ENCODE results near the gene SEPTIN8. TPM values are rescaled to one million over a fixed set of nuclear protein-coding genes. Genes with fewer than 3 reads are reported as not detected.

SEPTIN8 gene
- total and polyA plus RNA-seq, 10 donors: 6.1 to 29.8 (median 17.9) TPM

GRCh38 chr5:132819468-132819867 is 42.4 kb upstream of the SEPTIN8 start:
- peak overlapping the region in 3 of 8 donors; percentile 15 to 22 (median 20) for H3K4me3 ChIP-seq
- TF ChIP-seq, protein P1, sequence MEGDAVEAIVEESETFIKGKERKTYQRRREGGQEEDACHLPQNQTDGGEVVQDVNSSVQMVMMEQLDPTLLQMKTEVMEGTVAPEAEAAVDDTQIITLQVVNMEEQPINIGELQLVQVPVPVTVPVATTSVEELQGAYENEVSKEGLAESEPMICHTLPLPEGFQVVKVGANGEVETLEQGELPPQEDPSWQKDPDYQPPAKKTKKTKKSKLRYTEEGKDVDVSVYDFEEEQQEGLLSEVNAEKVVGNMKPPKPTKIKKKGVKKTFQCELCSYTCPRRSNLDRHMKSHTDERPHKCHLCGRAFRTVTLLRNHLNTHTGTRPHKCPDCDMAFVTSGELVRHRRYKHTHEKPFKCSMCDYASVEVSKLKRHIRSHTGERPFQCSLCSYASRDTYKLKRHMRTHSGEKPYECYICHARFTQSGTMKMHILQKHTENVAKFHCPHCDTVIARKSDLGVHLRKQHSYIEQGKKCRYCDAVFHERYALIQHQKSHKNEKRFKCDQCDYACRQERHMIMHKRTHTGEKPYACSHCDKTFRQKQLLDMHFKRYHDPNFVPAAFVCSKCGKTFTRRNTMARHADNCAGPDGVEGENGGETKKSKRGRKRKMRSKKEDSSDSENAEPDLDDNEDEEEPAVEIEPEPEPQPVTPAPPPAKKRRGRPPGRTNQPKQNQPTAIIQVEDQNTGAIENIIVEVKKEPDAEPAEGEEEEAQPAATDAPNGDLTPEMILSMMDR (IDR thresholded peaks at IDR 0.05 in 8 of 11, conservative IDR thresholded peaks at IDR 0.05 in 3 of 11): no peak
- TF ChIP-seq POLR2A (IDR thresholded peaks at IDR 0.05): no peak
- no peak for TF ChIP-seq POLR2AphosphoS5 (IDR thresholded peaks at IDR 0.05)
- H3K27me3 ChIP-seq (replicated peaks in 1 of 7): peaks cover 0 to 63% (median 25%) of the 10 kb centered on the region in 7 donors
- peaks cover 0 to 2% (median 0%) of the 10 kb centered on the region in 8 donors for H3K9me3 ChIP-seq
- no peak overlapping the region for H3K27ac ChIP-seq
- 14 to 27% (median 18%) methylated on average over 26 of the region's 26 CpGs for WGBS, 5 donors
- no peaks in the 10 kb centered on the region for H3K36me3 ChIP-seq
- DNase-seq: no peak
- H3K4me1 ChIP-seq: peaks cover 0 to 25% (median 16%) of the 10 kb centered on the region in 6 donors
- intact Hi-C loops (cut with DNase I; ENCODE audit: low total_unique reads): loop anchor here (2.0 to 10.0 kb wide), 2 partner anchors 295 to 435 kb away; no protein-coding TSS in a partner anchor

DNA sequence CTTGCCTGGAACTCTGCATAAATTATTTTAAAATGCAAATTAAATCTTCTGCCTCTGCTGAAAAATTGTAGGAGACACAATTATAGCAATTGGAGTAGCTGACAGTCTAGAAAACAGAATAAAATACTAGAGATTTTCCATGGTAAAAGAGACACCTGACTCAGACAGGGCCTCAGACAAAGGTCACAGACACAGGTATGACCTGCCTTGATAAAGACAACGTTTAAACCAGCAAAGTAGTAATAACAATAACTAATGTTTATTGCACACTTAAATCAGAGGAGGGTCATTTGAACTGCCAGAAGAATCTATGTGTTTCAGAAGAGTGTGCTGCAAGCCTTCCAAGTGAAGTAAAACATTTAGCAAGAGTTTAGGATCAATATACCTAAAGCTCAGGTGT is 40.0 kb upstream of the SEPTIN8 start:
- intact Hi-C loops (cut with DNase I; ENCODE audit: low total_unique reads): loop anchor here (10.0 kb wide), 1 partner anchor 292 kb away; no protein-coding TSS in a partner anchor
- Histone ChIP-seq H3K4me3 (no peak overlapping the region), H3K27me3 (replicated peaks in 1 of 7) (peaks cover 0 to 63% (median 41%) of the 10 kb centered on the region in 7 donors), H3K27ac (no peak overlapping the region), H3K9me3 (peaks cover 0 to 4% (median 0%) of the 10 kb centered on the region in 8 donors), H3K4me1 (peaks cover 10 to 38% (median 25%) of the 10 kb centered on the region in 6 donors), H3K36me3 (no peaks in the 10 kb centered on the region)
- TF ChIP-seq, protein P1 (IDR thresholded peaks at IDR 0.05 in 8 of 11, conservative IDR thresholded peaks at IDR 0.05 in 3 of 11): no peak
- no peak for TF ChIP-seq POLR2AphosphoS5 (IDR thresholded peaks at IDR 0.05)
- no peak for TF ChIP-seq POLR2A (IDR thresholded peaks at IDR 0.05)
- no peak for DNase-seq
- 64 to 79% (median 69%) methylated on average over 1 of the region's 1 CpG for WGBS, 5 donors

GRCh38 chr5:132816554-132816953 is 39.5 kb upstream of the SEPTIN8 start:
- no peak overlapping the region for H3K27ac ChIP-seq
- intact Hi-C loops (cut with DNase I; ENCODE audit: low total_unique reads): loop anchor here (10.0 kb wide), 1 partner anchor 292 kb away; no protein-coding TSS in a partner anchor
- H3K4me3 ChIP-seq: no peak overlapping the region
- H3K36me3 ChIP-seq: no peaks in the 10 kb centered on the region
- TF ChIP-seq POLR2AphosphoS5 (IDR thresholded peaks at IDR 0.05) (no peak), POLR2A (IDR thresholded peaks at IDR 0.05) (no peak)
- TF ChIP-seq, protein P1 (IDR thresholded peaks at IDR 0.05 in 8 of 11, conservative IDR thresholded peaks at IDR 0.05 in 3 of 11): no peak
- H3K9me3 ChIP-seq: peaks cover 0 to 4% (median 0%) of the 10 kb centered on the region in 8 donors
- no peak for DNase-seq
- H3K27me3 ChIP-seq (replicated peaks in 1 of 7): peaks cover 0 to 68% (median 46%) of the 10 kb centered on the region in 7 donors
- peaks cover 10 to 38% (median 26%) of the 10 kb centered on the region in 6 donors for H3K4me1 ChIP-seq

DNA sequence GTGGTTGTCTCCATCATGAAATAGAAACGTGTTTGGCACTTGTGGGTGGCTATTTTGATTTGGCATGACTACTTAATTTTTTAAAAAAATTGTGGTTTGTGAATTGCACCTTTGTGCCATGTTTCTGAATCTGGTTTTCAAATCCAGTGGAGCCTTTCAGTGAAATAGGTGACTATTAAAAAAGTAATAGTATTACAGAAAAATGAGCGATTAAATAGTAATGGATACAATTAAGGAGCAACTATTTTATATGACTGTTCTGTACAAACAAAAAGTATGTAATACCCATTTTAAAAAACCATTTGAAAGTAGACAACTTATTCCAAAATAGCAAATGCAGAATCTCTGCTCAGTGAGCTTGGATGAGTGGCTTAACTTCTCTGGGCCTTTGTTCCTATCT is 39.0 kb upstream of the SEPTIN8 start:
- Histone ChIP-seq H3K27ac (no peak overlapping the region), H3K9me3 (peaks cover 0 to 4% (median 0%) of the 10 kb centered on the region in 8 donors), H3K4me3 (no peak overlapping the region), H3K4me1 (peaks cover 10 to 38% (median 26%) of the 10 kb centered on the region in 6 donors), H3K36me3 (no peaks in the 10 kb centered on the region), H3K27me3 (replicated peaks in 1 of 7) (peaks cover 0 to 68% (median 51%) of the 10 kb centered on the region in 7 donors)
- intact Hi-C loops (cut with DNase I; ENCODE audit: low total_unique reads): loop anchor here (10.0 kb wide), 1 partner anchor 291 kb away; no protein-coding TSS in a partner anchor
- 71 to 87% (median 75%) methylated on average over 2 of the region's 2 CpGs for WGBS, 5 donors
- TF ChIP-seq POLR2AphosphoS5 (IDR thresholded peaks at IDR 0.05) (no peak), POLR2A (IDR thresholded peaks at IDR 0.05) (no peak)
- TF ChIP-seq, protein P1 (IDR thresholded peaks at IDR 0.05 in 8 of 11, conservative IDR thresholded peaks at IDR 0.05 in 3 of 11): no peak
- no peak for DNase-seq
